DOHH2 (cell line): ENCODE data around the gene MAMDC4.
"Not testable (repeated sequence)": the region's sequence is repeated elsewhere in the genome, so short reads cannot be mapped to it uniquely, and the experiment has no call there.

Experiments
- H3F3A ChIP-seq: fragments of 200-600 bp; sonication (generic), shearing (Covaris generic); 2 replicates; pipeline ENCODE4 v1.6.0; 2016; ENCODE audit warnings: antibody characterized with exemption, mild to moderate bottlenecking; ENCODE audit not compliant: control insufficient read depth, insufficient read depth
- H3K27ac ChIP-seq: fragments of 200-600 bp; sonication (generic); 2 replicates; pipeline ENCODE4 v1.5.1; 2014; ENCODE audit warnings: low read depth, mild to moderate bottlenecking, low read length, moderate library complexity
- H3K27me3 ChIP-seq: fragments of 200-600 bp; sonication (generic); 2 replicates; pipeline ENCODE4 v1.6.1; 2014; ENCODE audit warnings: mild to moderate bottlenecking, low read length, mixed read lengths; ENCODE audit not compliant: control insufficient read depth
- H3K36me3 ChIP-seq: fragments of 200-600 bp; sonication (generic); 2 replicates; pipeline ENCODE4 v1.6.1; 2014; ENCODE audit warnings: mild to moderate bottlenecking, low read length, moderate library complexity, mixed read lengths; ENCODE audit not compliant: control insufficient read depth
- H3K4me1 ChIP-seq: fragments of 200-600 bp; sonication (generic); 2 replicates; pipeline ENCODE4 v1.6.1; 2014; ENCODE audit warnings: mild to moderate bottlenecking, low read length, mixed read lengths; ENCODE audit not compliant: control insufficient read depth
- H3K4me2 ChIP-seq: fragments of 200-600 bp; sonication (generic); 2 replicates; pipeline ENCODE4 v1.6.0; 2014; ENCODE audit warnings: mild to moderate bottlenecking, low read length, moderate library complexity
- H3K4me3 ChIP-seq: fragments of 200-600 bp; sonication (generic); 2 replicates; pipeline ENCODE4 v1.5.1; 2014; ENCODE audit warnings: mild to moderate bottlenecking, low read length, mixed read lengths
- H3K79me2 ChIP-seq: fragments of 200-600 bp; sonication (generic); 2 replicates; pipeline ENCODE4 v1.6.1; 2014; ENCODE audit warnings: mild to moderate bottlenecking, low read length, mixed read lengths; ENCODE audit not compliant: control insufficient read depth
- H3K9me2 ChIP-seq: fragments of 200-600 bp; sonication (generic); replicated peaks from 2 replicates; pipeline ENCODE4 v1.6.1; 2014; ENCODE audit warnings: mild to moderate bottlenecking, low read length, mixed read lengths; ENCODE audit not compliant: control insufficient read depth
- H3K9me3 ChIP-seq: fragments of 200-600 bp; sonication (generic); 2 replicates; pipeline ENCODE4 v1.6.1; 2014; ENCODE audit warnings: antibody characterized with exemption, low read length, mixed read lengths; ENCODE audit not compliant: control insufficient read depth, insufficient read depth
- H4K20me1 ChIP-seq: fragments of 200-600 bp; sonication (generic); 2 replicates; pipeline ENCODE4 v1.6.0; 2014; ENCODE audit warnings: low read depth, mild to moderate bottlenecking, antibody characterized with exemption, low read length, moderate library complexity; ENCODE audit not compliant: control insufficient read depth, insufficient read depth
- EZH2phosphoT487 ChIP-seq: fragments of 200-600 bp; sonication (generic); IDR thresholded peaks from 2 replicates; pipeline ENCODE4 v1.6.1; 2017; ENCODE audit warnings: borderline replicate concordance, mild to moderate bottlenecking, antibody characterized with exemption, low read length, moderate library complexity, mixed read lengths
- TF ChIP-seq, protein P1 (sequence below): fragments of 200-600 bp; sonication (generic); IDR thresholded peaks from one replicate; pipeline ENCODE4 v1.5.1; 2014; ENCODE audit warnings: antibody characterized with exemption, mild to moderate bottlenecking, low read depth, low read length; ENCODE audit not compliant: poor library complexity, severe bottlenecking

The MAMDC4 gene

DNA sequence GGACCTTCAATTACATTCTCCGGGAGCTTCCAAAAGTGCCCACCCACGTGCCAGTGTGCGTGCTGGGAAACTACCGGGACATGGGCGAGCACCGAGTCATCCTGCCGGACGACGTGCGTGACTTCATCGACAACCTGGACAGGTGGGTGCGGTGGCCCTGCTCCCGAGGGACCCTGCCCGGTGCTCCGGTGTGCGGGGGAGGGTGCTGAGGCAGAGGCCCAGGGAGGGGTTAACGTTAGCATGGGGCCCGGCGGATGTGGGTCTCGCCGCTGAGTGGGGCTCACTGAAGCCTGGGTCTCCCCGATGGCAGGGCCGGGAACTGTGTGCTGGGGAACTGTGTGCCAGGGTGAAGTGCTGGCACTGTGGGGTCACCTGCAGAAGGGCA is 20.4 kb upstream of the MAMDC4 start:
- no peaks in the 10 kb centered on the region for H3K79me2 ChIP-seq
- no peak overlapping the region for H3K4me3 ChIP-seq
- no peak overlapping the region for H3K4me2 ChIP-seq
- H3K27ac ChIP-seq, result no peak overlapping the region
- no peaks in the 10 kb centered on the region for H3K27me3 ChIP-seq
- H4K20me1 ChIP-seq, result no peaks in the 10 kb centered on the region; the same call in 1 of the 2 replicates
- H3K9me3 ChIP-seq, result no peaks in the 10 kb centered on the region
- no peaks in the 10 kb centered on the region for H3F3A ChIP-seq
- no peak for TF ChIP-seq EZH2phosphoT487
- TF ChIP-seq, protein P1, sequence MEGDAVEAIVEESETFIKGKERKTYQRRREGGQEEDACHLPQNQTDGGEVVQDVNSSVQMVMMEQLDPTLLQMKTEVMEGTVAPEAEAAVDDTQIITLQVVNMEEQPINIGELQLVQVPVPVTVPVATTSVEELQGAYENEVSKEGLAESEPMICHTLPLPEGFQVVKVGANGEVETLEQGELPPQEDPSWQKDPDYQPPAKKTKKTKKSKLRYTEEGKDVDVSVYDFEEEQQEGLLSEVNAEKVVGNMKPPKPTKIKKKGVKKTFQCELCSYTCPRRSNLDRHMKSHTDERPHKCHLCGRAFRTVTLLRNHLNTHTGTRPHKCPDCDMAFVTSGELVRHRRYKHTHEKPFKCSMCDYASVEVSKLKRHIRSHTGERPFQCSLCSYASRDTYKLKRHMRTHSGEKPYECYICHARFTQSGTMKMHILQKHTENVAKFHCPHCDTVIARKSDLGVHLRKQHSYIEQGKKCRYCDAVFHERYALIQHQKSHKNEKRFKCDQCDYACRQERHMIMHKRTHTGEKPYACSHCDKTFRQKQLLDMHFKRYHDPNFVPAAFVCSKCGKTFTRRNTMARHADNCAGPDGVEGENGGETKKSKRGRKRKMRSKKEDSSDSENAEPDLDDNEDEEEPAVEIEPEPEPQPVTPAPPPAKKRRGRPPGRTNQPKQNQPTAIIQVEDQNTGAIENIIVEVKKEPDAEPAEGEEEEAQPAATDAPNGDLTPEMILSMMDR, result no peak
- no peaks in the 10 kb centered on the region for H3K9me2 ChIP-seq
- peaks cover 68% of the 10 kb centered on the region for H3K36me3 ChIP-seq
- no peaks in the 10 kb centered on the region for H3K4me1 ChIP-seq

DNA sequence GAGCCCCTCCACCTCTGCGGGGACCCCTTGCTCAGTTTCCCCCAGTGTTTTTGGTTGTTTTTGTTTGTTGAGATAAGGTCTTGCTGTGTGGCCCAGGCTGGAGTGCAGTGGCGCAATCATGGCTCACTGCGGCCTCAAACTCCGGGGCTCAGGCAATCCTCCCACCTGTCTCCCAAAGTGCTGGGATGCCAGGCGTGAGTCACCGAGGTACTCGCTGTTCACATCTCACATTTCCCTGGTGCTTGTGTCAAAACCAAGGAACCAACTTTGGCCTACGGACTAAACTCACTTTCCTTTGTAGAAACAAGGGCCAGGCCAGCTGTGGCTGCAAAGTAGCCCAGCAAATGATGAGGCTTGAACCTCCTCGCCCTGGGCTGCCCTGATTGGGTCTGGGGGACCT is 19.6 kb upstream of the MAMDC4 start:
- H3K4me3 ChIP-seq, result no peak overlapping the region
- TF ChIP-seq, protein P1, result no peak
- TF ChIP-seq EZH2phosphoT487, result no peak
- H3K36me3 ChIP-seq, result peaks cover 59% of the 10 kb centered on the region
- H3K27me3 ChIP-seq, result no peaks in the 10 kb centered on the region
- H3K4me1 ChIP-seq, result no peaks in the 10 kb centered on the region
- H3F3A ChIP-seq, result no peaks in the 10 kb centered on the region
- H3K79me2 ChIP-seq, result no peaks in the 10 kb centered on the region
- no peaks in the 10 kb centered on the region for H3K9me2 ChIP-seq
- H3K9me3 ChIP-seq, result no peaks in the 10 kb centered on the region
- H3K27ac ChIP-seq, result no peak overlapping the region
- H3K4me2 ChIP-seq, result no peak overlapping the region
- H4K20me1 ChIP-seq, result no peaks in the 10 kb centered on the region; the same call in 1 of the 2 replicates

DNA sequence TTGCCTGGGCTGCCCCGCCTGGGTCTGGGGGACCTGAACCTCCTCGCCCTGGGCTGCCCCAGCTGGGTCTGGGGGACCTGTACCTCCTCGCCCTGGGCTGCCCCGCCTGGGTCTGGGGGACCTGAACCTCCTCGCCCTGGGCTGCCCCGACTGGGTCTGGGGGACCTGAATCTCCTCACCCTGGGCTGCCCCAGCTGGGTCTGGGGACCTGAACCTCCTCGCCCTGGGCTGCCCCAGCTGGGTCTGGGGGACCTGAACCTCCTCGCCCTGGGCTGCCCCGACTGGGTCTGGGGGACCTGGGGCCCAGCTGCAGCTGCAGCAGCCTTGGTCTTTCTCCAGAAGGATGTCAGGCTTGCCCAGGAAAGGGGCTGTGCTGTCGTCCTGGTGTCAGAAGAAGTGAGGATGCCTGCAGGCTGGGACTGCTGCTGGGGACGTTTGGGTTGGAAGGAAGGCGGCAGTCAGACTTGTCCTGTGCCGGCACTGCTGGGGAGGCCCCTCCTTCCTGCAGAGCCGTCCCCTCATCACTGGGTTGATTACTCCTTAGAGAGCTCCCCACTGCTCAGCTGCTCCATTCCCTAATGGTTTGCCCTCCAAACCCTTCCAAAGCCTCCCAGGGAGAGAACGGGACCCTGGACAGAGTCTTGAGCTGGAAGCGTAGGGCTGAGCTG is 18.6 kb upstream of the MAMDC4 start:
- H3K9me3 ChIP-seq, H3K27me3 ChIP-seq, H3K79me2 ChIP-seq, H3K4me3 ChIP-seq, H3K4me1 ChIP-seq, H3K9me2 ChIP-seq, H3K27ac ChIP-seq, H3F3A ChIP-seq, H3K4me2 ChIP-seq, H4K20me1 ChIP-seq: not testable (repeated sequence)
- H3K36me3 ChIP-seq, result peaks cover 50% of the 10 kb centered on the region

DNA sequence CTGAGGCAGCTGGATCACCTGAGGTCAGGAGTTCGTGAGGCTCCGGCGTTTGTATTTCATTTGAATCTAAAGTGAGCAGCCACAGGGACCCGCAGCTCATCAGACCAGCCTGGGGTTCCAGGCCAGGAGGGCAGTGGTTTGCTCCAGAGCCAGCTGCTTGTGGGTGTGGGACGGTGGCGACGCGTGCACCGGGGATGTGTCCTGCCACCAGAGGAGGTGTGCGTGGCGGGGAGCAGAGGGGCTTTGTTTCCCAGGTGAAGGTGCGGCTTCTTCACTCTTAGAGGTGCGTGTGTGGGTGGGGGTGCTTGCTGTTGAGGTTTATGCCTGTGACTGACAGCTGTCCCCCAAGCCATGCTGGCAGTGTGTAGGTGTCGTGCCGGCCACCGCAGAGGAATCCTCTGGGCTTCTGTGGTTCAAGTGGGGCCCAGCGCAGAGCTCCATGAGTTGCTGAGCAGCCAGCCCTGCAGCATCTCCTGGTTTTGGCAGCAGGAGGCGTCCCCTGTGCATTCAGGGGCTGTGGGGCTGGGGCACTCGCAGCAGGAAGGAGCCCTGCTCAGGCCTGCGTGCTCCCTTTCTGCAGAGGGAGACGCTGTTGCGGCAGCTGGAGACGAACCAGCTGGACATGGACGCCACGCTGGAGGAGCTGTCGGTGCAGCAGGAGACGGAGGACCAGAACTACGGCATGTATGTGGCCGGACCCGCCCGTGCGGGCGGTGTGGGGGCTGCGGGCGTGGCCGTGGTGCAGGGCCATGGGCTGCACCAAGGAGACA is 16.8 kb upstream of the MAMDC4 start:
- no peaks in the 10 kb centered on the region for H4K20me1 ChIP-seq
- no peaks in the 10 kb centered on the region for H3F3A ChIP-seq
- peaks cover 45% of the 10 kb centered on the region for H3K36me3 ChIP-seq
- no peaks in the 10 kb centered on the region for H3K9me3 ChIP-seq
- TF ChIP-seq, protein P1, result no peak
- no peak for TF ChIP-seq EZH2phosphoT487
- no peak overlapping the region for H3K4me2 ChIP-seq
- H3K4me3 ChIP-seq, result no peak overlapping the region
- H3K79me2 ChIP-seq, result no peaks in the 10 kb centered on the region
- H3K27ac ChIP-seq, result no peak overlapping the region
- H3K9me2 ChIP-seq, result no peaks in the 10 kb centered on the region
- no peaks in the 10 kb centered on the region for H3K27me3 ChIP-seq
- no peaks in the 10 kb centered on the region for H3K4me1 ChIP-seq
